ENCODE measurements around the gene RO60.

- TF ChIP-seq POLR2A (IDR thresholded peaks at IDR 0.05; ENCODE audit: low read depth) (no peak), CTCF (IDR thresholded peaks at IDR 0.05) (no peak)
Observed at GRCh38 chr1:193060938-193061337, 1.5 kb downstream of the RO60 start.
